SU-DHL-6 (cell line): ENCODE data around the gene GPR22.

Experiments used
- H2AFZ ChIP-seq: fragments of 200-600 bp; sonication (generic); 2 replicates; pipeline ENCODE4 v1.6.1; 2014; ENCODE audit warnings: low read depth, mild to moderate bottlenecking, moderate library complexity, mixed read lengths, antibody characterized with exemption, low read length; ENCODE audit not compliant: severe bottlenecking
- H3F3A ChIP-seq: fragments of 200-600 bp; shearing (Covaris generic); 2 replicates; pipeline ENCODE4 v1.6.0; 2016; ENCODE audit warnings: antibody characterized with exemption, mild to moderate bottlenecking; ENCODE audit not compliant: insufficient read depth
- H3K27ac ChIP-seq: fragments of 200-600 bp; sonication (generic); 2 replicates; pipeline ENCODE4 v1.5.1; 2016; ENCODE audit warnings: low read depth, mild to moderate bottlenecking, low read length, moderate library complexity, mixed read lengths
- H3K27me3 ChIP-seq: fragments of 200-600 bp; sonication (generic), shearing (Covaris generic); 2 replicates; pipeline ENCODE4 v1.6.0; 2014; ENCODE audit warnings: mild to moderate bottlenecking, low read length
- H3K36me3 ChIP-seq: fragments of 200-600 bp; sonication (generic); 2 replicates; pipeline ENCODE4 v1.6.1; 2014; ENCODE audit warnings: mild to moderate bottlenecking, low read length, mixed read lengths
- H3K4me2 ChIP-seq: fragments of 300-600, 200-600 bp; shearing (Covaris generic), sonication (generic); 2 replicates; pipeline ENCODE4 v1.6.0; 2014; ENCODE audit warnings: low read length, low read depth, mild to moderate bottlenecking; ENCODE audit not compliant: poor library complexity, severe bottlenecking
- H3K4me3 ChIP-seq: fragments of 200-600 bp; sonication (generic); 2 replicates; pipeline ENCODE4 v1.5.1; 2014; ENCODE audit warnings: antibody characterized with exemption, low read length, mild to moderate bottlenecking, mixed read lengths; ENCODE audit not compliant: insufficient read depth, poor library complexity, severe bottlenecking
- H3K79me2 ChIP-seq: fragments of 200-600 bp; sonication (generic); 2 replicates; pipeline ENCODE4 v1.6.1; 2014; ENCODE audit warnings: mild to moderate bottlenecking, low read length, moderate library complexity; ENCODE audit not compliant: insufficient read depth
- H3K9ac ChIP-seq: fragments of 200-600 bp; sonication (generic); 2 replicates; pipeline ENCODE4 v1.7.0; 2014; ENCODE audit warnings: mild to moderate bottlenecking, low read length
- H3K9me2 ChIP-seq: fragments of 200-600 bp; sonication (generic); replicated peaks from 2 replicates; pipeline ENCODE4 v1.6.1; 2014; ENCODE audit warnings: low read length; ENCODE audit not compliant: insufficient read depth
- H3K9me3 ChIP-seq: fragments of 200-600 bp; sonication (generic); 2 replicates; pipeline ENCODE4 v1.6.1; 2014; ENCODE audit warnings: low read length, mixed read lengths; ENCODE audit not compliant: insufficient read depth
- H4K20me1 ChIP-seq: fragments of 200-600 bp; sonication (generic); 2 replicates; pipeline ENCODE4 v1.6.1; 2014; ENCODE audit warnings: low read depth, mild to moderate bottlenecking, antibody characterized with exemption, low read length, moderate library complexity, mixed read lengths
- CTCF ChIP-seq: fragments of 200-600 bp; sonication (generic); IDR thresholded peaks from one replicate; pipeline ENCODE4 v1.5.1; 2017; ENCODE audit warnings: antibody characterized with exemption, mild to moderate bottlenecking, low read length, moderate library complexity; ENCODE audit not compliant: insufficient read depth, poor library complexity, severe bottlenecking
- EZH2phosphoT487 ChIP-seq: fragments of 200-600 bp; sonication (generic), shearing (Covaris generic); conservative IDR thresholded peaks from 2 replicates; pipeline ENCODE4 v1.6.1; 2018; ENCODE audit warnings: mild to moderate bottlenecking, antibody characterized with exemption, low read length, moderate library complexity, mixed read lengths

Gene GPR22

GRCh38 chr7:107472116-107472515 lies 2.3 kb downstream of the GPR22 start:
- no peak overlapping the region for H3K27ac ChIP-seq

DNA sequence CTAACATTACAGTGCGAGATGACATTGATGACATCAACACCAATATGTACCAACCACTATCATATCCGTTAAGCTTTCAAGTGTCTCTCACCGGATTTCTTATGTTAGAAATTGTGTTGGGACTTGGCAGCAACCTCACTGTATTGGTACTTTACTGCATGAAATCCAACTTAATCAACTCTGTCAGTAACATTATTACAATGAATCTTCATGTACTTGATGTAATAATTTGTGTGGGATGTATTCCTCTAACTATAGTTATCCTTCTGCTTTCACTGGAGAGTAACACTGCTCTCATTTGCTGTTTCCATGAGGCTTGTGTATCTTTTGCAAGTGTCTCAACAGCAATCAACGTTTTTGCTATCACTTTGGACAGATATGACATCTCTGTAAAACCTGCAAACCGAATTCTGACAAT lies 4.3 kb downstream of the GPR22 start:
- TF ChIP-seq EZH2phosphoT487 (no peak), CTCF (no peak)
- Histone ChIP-seq H3K4me2 (no peak overlapping the region), H3K79me2 (no peaks in the 10 kb centered on the region), H3K36me3 (no peaks in the 10 kb centered on the region), H3F3A (no peaks in the 10 kb centered on the region), H3K9me3 (no peaks in the 10 kb centered on the region), H4K20me1 (0 out of 2 replicates have a peak, but pooled peaks cover 3% of the 10 kb centered on the region), H3K4me3 (no peak overlapping the region), H3K9me2 (no peaks in the 10 kb centered on the region), H3K9ac (no peak overlapping the region), H3K27ac (no peak overlapping the region), H3K27me3 (no peaks in the 10 kb centered on the region), H2AFZ (no peak overlapping the region)

More at GRCh38 chr7:107472116-107472515, 2.3 kb downstream of the GPR22 start:
- TF ChIP-seq EZH2phosphoT487 (no peak), CTCF (no peak)
- Histone ChIP-seq H3K4me2 (no peak overlapping the region), H3F3A (no peaks in the 10 kb centered on the region), H4K20me1 (0 out of 2 replicates have a peak, but pooled peaks cover 3% of the 10 kb centered on the region), H3K79me2 (no peaks in the 10 kb centered on the region), H3K27me3 (no peaks in the 10 kb centered on the region), H3K36me3 (no peaks in the 10 kb centered on the region), H3K4me3 (no peak overlapping the region), H2AFZ (no peak overlapping the region), H3K9me2 (no peaks in the 10 kb centered on the region), H3K9me3 (no peaks in the 10 kb centered on the region), H3K9ac (no peak overlapping the region)

DNA sequence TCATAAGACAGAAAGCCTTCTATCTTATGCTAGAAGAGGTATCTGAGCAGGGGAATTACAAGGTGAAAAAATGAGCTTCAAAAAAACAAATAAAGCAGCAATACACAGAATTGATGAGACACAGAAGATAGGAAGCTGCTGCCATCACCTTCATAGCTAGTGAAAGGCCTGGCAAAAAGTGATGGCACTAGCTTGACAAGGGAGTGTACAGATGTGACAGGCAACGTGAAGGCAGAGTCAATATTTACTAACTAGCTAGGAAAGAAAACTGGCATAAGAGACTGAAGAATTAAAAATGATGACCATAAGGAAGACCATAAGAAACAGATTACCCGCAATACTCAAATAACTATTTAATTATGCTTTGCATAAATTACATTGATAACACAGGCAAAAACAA lies 9.4 kb downstream of the GPR22 start:
- H3K9me2 ChIP-seq, result no peaks in the 10 kb centered on the region
- no peak overlapping the region for H2AFZ ChIP-seq
- TF ChIP-seq CTCF (no peak), EZH2phosphoT487 (no peak)
- no peak overlapping the region for H3K9ac ChIP-seq
- no peak overlapping the region for H3K27ac ChIP-seq
- H3K4me3 ChIP-seq, result no peak overlapping the region
- no peaks in the 10 kb centered on the region for H3K79me2 ChIP-seq
- no peaks in the 10 kb centered on the region for H3K9me3 ChIP-seq
- H3F3A ChIP-seq, result no peaks in the 10 kb centered on the region; the same call in 1 of the 2 replicates
- H3K4me2 ChIP-seq, result no peak overlapping the region
- no peaks in the 10 kb centered on the region for H3K36me3 ChIP-seq
- no peaks in the 10 kb centered on the region for H3K27me3 ChIP-seq
- peaks cover 4% of the 10 kb centered on the region; the same call in 1 of the 2 replicates for H4K20me1 ChIP-seq
